NCI-H2107 (cell line): ENCODE results near the gene GFOD1.

Experiments used
- DNase-seq: peaks from one replicate; lab custom pipeline; 2025; lab: John Stamatoyannopoulos, UW

Gene GFOD1

DNA sequence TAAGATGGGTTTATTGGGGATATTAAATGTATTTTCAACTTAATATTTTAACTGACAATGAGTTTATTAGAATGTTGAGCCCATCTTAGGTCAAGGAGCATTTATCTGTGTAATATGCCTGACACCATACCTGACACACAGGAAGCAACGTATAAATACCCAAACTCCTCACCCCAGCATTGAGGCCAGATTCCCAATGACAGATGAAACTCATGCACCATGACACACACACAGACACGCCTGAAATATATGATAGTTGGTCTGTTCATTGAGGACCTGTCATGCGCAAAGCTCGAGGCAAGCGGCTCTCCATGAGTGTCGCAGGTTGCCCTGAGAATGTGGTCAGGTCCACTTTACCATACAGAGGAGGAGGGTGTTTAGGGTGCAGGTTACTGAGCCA lies 64.1 kb downstream of the GFOD1 start:
- no peak for DNase-seq

DNA sequence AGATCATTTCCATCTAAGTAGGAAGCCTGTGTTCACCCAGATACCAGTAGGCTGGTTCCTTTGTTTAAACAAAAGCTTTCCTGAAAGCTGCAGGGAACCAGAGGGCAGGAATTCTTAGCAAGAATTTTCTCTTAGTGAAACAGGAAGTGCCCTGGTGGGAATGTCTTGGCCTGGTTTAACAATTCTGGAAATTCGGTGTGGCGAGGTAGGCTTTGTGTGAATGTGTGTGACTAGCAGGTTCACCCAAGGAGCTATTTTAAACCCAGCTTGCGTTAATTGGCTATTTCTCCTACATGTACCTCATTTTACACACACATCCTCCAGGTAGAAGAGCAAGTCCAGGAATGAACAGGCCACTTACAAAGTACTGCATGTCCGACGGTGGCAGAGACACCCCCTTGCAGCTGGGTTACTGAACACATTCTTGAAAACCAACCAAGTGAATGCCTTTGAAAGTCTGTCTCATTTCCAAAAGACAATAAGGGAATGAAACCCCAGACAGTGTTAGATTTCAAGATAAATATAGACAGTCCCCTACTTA lies 64.6 kb downstream of the GFOD1 start:
- DNase-seq = no peak

DNA sequence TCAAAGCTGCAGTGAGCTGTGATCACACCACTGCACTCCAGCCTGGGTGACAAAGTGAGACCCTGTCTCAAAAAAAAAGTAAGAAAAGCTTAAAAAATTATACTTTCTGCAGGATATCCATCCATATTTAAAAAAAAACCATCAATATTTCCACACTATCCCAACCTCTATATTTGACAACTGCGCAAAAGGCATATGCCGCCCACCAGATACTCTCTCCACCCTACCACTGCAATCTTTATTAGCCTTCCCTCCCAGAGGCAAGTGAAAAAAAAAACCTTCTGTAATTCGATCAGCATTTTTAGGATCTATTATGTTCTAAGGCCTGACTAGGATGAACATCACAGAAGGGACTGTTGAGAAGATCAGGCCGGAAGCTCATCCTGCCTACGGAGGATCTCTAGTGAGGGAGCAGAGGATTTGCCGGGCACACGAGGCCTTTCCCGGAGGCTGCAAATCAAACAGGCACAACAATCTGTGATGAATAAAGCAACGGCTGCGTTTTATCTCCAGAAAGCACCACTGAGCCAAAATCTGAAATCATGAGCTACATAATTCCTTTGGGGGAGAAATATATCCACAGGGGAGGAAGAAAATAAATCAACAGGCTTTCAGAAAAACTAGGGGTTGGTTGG lies 65.9 kb downstream of the GFOD1 start:
- DNase-seq = no peak

DNA sequence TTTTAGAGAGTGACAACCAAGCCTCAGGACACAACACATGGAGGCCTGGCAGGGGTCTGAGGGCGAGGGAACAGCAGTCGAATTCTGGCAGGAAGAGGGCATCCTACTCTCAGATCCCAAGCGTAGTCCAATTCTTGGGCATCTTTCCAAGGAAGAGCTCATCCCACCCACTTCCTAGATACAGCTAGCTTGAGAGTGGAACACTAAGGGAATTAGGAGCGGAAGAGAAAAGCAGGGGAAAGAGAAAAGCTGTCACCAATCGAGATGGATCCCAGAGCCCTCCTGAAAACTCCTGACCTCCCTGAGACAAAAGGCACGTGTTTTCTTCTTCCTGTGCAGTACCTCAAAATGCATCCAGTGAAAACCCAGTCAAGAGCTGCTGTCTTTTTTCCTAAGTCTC lies 67.1 kb downstream of the GFOD1 start:
- DNase-seq = no peak

DNA sequence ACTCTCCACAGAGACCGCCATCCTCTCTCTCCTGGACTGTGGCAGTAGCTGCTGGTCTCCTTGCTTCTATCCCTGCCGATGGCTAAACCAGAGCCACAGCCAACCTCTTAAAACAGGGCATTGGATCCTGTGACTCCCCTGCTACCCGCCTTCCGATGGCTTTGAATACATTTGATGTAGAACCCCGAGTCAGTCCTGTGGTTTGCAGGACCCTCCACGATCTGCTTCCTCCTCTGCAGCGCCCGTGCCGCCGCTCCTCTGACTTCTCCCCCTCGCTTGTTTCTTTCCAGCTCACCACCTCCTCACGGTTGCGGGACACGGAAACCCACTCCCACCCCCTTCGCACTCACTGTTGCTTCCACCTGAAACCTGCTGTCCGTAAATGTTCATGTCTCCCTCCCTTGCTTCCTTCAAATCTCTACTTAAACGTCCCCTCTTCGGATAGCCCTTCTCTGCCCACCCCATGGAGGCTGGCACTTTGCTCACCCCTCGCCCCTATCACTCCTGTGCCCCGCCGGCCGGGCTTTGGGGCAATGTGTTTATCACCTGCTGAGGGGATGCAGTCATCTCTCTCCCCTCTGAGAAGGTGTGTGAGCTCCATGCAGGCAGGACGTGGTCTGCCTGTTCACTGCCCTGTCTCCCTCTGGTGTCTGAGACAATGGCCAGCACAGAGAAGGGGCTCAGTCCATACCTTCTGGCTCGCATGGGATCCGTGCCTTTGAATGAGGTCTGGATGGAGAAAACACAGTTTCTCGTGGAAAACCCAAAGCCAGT lies 67.8 kb downstream of the GFOD1 start:
- no peak for DNase-seq

DNA sequence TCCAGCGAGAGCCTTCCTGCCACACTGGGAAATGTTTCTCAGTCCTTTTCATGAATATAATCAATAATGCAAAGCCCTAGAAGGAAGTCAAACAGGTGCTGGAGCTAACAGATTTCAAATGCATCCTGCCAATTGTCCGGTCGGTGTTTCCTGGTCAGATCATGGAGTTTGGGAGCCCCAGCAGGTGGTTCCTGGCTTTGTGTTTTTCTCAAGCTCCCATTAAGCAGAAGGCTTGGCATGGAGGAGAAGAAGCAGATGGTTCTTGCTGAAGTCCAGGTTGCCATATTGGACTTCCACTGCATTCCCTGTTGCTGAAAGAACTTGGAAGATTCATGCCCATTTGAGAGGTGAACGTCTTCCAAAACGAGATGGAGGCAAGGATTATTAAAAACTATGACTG lies 68.6 kb downstream of the GFOD1 start:
- DNase-seq = no peak

DNA sequence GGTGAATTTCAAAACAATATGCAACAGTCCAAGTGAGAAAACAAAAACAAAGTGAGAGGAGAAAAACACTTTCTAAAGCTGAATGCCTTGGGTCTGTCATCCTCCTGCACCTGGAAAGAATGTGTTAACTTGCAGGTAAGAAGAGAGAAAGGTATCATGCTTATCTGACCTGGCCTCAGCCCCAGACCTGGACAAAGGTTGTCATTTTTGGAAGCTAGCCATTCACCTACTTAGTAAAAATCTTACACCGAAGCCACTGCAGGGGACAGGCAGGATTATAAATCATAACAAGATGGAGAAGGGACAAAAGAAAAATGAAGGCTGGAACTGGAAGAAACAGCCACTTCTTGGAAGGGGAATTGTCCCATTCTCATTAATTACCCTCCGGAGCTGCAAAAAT lies 69.4 kb downstream of the GFOD1 start:
- no peak for DNase-seq

DNA sequence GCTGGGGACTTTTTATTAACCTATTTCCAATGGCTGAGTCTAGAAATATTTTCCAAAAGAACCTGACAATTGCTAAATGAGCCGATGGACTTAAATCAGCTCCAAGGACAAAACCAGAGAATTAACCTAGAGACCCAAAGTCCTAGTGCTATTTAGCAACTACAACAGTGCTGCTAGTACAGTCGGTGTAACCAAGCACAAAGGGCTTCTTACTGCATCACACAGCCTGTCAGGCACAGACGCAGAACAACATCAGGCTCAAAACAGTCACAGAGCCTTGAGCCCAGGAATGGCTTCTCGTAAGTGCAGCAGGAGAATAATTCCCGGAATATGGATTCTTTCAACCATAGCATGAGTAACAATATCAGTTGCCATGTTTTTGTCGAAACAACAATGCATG lies 70.0 kb downstream of the GFOD1 start:
- DNase-seq = no peak

DNA sequence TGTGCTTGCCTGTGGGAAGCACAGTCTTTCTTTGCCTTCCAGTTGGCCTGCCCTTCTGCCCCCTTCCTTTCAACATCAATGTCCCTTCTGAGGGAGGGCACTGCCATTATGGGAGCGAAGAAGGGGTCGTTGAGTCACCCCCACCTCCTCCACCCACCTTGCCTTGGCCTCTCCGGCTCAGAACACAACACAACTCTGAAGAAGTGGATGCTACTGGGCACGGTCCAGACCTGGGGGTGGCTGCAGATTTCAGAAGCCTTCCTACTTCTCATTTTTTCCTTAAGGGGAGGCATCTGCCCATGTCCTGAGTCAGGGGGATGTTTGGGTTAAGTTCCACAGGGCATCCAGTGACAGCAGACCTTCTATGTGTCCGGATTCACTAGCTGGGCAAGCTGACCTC lies 72.1 kb downstream of the GFOD1 start:
- no peak for DNase-seq

DNA sequence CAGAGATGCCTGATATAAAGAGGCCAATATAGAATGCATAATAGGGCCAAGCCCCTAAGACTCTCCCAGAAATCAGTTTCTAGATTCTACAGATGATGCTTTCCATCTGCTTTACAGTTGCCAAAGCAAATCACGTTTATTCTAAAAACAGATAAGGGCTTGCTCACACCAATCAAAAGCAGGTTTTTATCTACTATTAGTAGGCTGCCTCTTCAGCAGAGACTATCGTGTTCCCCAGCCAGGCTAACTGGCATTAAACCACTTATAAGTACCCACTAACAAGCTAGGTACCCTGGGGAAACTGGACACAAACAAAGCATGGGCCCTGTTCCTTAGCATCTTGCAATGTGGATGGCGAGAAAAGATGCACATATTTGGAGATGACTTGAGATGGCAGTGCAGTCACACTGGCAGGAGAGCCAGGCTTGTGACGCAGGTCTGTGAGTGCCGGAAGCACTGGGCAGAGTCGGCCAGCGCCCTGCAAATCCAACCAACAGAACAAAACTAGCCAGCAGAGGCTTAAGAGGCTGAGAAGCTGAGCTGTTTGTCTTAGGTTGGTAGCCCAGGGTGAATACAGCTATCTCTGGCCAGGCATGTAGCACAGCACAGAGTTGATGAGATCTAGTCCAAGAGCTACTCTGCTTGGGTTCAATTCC lies 73.4 kb downstream of the GFOD1 start:
- DNase-seq = no peak

DNA sequence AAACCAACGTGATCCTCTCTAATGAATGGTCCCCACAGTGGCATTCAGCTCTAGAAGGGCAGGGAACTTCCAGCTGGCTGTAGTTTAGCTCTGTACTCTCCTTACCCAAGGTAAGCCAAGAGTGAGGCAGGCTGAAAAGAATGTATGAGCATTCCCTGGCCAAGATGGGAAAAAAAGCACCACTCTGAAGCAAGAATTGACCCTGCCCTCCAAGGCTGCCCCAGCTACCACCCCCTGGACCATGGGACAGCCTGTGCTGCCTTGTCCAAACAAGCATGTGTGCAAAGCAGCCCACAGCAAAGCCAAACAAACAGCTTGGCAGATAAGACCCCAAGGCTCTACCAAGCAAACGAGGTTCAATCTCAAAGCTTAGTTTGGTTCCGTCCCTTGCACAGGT lies 73.9 kb downstream of the GFOD1 start:
- DNase-seq = no peak

DNA sequence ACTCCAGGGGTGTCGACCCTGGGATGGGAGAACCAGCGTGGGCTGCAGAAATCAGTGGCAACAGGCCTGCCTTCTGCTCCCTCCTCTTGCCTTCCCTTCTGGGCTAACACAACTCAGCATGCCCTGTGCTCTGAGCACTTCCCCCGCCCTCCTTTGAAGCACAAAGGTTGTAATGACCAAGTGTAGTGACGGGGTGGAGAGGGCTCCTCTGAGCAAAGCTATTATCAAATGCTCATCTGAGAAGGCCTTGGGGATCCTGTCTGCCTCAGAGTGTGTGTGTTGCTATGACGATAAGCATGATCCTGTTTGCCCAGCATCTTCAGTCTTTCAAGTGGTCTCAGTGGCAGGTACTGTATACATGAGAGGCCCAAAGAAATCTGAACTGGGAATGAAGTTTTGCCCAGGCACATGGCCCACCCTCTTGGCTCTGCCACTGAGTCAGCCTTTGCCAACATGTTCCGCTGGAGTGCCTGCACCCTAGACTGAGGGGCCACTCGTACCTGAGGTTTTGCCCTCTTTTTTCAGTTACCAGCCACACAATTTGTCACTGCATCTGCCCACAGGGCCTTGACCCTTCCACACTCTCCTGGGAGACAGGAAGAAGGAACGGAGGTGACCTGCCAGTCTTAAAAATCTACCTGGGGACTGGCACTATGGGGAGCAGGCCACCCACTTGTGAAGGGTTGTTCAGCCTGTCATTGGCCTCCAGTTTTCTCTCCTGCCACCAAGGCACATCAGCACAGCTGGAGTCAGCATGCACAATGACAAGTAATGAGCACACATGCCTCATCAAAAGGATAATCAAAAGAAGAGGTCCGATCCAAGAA lies 74.5 kb downstream of the GFOD1 start:
- no peak for DNase-seq

DNA sequence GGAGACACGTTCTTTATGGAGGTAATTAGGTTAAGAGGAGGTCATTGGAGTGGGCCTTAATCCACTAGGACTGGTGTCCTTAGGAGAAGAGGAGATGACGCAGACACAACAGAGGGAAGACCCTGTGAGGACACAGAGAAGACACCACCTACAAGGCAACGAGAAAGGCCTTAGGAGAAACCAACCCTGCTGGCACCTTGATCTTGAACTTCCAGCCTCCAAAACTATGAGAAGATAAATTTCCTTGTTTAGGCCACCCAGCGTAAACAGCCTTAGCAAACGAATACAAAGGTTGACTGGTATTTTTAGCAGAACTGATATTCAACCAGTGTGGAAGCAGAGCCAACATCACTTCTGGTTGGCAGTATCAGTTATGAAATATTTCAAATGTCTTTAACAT lies 75.2 kb downstream of the GFOD1 start:
- DNase-seq = no peak

DNA sequence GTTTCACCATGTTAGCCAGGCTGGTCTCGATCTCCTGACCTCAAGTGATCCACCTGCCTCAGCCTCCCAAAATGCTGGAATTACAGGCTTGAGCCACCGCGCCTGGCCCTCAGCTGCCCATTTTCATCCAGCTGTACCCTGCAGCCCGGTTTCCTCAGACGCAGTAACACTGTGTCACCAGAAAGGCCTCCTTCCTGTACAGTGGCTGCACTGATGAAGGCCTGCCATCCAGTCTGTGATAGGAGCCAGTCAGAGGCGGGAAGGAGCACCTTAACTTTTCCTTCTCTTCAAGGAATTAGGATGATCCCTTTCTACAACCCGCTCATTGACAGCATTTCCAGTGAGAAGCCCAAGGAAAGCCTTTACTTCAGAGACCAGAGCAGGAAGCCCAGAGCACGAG lies 75.9 kb downstream of the GFOD1 start:
- no peak for DNase-seq

DNA sequence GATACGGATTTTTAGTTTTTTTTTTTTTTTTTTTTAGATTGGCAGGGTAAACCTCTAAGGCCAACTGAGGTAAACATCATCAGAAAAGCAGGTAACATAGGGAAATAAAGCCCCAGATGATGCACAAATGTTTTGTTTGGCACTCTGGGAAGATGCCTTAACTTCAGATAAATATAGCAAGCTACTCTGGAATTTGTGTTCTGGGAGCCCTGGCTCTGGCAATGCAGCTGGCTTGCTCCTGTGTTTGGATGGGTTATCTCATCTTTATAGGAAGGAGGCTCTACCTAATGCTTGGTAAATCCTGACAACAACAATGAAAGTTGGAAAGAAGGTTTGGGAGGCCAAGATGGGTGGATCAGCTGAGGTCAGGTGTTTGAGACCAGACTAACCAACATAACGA lies 77.4 kb downstream of the GFOD1 start:
- DNase-seq = no peak

DNA sequence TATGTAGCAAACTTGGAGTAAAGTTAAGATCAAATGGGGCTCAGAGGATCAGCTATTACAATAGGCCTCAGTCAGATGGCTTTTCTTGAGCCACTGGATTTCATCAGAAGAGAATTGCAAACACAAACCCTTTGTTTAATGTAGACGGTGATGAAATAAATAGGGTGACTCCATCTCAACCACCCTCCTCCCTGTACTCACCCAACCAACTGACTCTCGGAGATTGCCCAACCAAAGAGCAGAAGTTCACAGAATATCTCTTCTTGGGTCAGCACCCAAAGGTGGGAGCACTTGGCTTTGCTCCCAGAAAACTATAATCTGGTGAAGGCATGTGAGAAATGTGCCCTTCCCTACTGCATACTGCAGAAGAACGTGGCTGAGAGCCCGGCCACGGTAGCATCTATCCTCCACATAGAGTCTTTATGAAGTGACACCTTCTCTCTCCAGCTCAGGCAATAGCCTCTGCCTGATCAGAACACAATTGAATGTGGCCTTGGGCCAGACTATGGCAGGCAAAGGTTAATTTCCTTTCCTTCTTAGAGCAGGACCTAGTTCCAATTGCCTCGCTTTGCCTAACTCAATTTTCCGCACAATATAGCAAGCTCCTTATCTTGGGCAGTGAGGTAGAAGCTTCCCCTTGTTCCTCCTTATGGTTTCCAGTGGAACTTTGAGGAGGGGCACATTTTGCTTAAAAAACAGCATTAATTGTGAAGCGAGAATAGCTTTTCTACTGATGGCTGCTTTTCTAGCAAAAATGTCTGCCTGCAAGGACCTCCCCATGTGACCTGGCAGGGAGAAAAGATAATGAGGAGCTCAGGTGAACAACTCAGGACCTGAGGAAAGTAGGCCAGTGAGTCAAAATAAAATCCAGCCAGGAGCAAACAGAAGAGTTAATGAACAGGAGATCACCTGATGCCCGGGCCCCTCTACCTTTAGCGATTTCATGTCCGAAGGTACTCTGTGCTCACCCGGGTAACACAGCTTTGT lies 79.4 kb downstream of the GFOD1 start:
- DNase-seq = no peak

DNA sequence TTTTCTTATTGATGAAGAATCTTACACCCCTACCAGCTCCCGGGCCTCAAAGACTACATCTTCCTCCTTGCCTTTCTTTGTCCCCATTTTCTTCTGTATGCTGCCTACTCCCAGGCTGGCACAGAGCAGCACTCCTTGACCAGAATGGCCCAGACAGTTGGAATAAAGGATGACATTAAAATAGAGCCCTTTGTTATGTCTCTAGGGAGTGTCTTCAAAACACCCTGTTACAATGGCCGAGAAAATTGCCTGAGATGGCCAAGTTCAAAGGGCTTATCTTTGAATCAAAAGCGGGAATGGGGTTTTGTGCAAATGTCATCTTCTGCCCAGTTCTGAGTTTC lies 80.1 kb downstream of the GFOD1 start:
- DNase-seq = no peak

DNA sequence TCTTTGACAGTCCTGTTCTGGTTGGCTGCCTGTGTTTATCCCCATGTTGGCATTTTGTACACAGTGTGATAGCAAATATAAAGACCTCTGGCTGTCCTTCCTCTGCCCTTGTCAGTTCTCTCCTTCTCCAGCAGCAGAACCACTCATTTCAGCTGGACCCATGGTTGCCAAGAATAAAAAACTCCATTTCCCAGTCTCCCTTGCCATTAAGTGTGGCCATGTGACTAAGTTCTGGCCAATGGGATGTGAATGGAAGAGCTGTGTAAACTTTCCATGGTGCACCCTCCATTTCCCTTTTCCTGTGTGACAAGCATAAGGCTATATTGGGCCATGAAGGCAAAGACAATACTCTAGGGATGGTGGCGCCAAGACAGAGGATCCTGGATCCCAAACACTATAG lies 80.6 kb downstream of the GFOD1 start:
- DNase-seq = no peak

DNA sequence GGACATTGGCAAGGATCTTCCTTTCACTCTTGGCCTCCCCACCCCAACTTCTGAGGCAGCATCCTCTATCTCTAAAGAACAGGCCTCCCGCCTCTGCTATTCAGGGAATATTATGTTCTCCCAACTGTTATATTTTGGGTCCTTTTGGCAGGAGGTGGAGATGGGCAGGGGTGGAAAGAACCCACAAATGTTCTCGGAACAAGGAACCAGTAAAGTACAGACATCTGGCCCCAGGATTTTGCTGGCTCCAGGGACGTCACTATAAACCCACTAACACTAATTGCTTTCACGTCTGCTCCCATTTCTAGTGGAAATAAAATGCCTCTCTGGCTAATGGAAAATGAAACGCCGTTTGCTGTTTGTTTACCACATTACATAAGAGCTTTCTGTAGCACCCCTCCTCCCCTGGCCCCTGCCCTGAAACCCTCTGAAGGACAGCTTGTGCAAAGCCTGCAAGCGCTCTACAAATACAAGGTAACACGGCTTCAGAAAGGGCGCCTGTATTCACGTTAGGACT lies 81.4 kb downstream of the GFOD1 start:
- DNase-seq = no peak

DNA sequence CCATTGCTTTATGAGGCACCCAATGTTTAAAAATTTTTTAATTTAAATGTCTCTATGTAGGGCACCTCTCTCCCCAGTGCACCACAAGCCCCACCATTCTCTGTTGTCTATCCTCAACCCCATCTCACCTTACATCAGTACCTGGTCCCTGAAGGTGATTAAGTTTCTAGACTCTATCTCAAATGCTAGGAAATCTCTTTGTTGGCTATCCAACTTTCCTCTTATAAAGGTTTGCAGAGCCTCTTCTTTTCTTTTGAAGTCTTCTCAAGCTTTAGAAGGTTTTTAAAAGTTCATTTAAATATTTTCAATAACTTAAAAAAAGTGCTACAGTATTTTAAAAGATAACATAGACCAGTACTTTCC lies 82.5 kb downstream of the GFOD1 start:
- DNase-seq = no peak
